Hepatocyte (in vitro differentiated cells): ENCODE measurements around the gene TBL1X.

ENCODE experiments used
- CTCF ChIP-seq: fragments of 200-600 bp; sonication (generic); IDR thresholded peaks from 2 replicates; pipeline ENCODE4 v1.5.1; 2016; ENCODE audit warnings: antibody characterized with exemption, mild to moderate bottlenecking; ENCODE audit not compliant: poor library complexity
- EZH2phosphoT487 ChIP-seq: fragments of 200-600 bp; sonication (generic); IDR thresholded peaks from one replicate; pipeline ENCODE4 v1.6.1; 2018; ENCODE audit warnings: antibody characterized with exemption, mild to moderate bottlenecking, low read depth, moderate library complexity; ENCODE audit not compliant: unreplicated experiment, severe bottlenecking

GRCh38 chrX:9772943-9773342, 308.1 kb downstream of the TBL1X start:
- no peak for TF ChIP-seq CTCF
- TF ChIP-seq EZH2phosphoT487 = no peak
